Measurements from ENCODE around the gene EHBP1.

DNA sequence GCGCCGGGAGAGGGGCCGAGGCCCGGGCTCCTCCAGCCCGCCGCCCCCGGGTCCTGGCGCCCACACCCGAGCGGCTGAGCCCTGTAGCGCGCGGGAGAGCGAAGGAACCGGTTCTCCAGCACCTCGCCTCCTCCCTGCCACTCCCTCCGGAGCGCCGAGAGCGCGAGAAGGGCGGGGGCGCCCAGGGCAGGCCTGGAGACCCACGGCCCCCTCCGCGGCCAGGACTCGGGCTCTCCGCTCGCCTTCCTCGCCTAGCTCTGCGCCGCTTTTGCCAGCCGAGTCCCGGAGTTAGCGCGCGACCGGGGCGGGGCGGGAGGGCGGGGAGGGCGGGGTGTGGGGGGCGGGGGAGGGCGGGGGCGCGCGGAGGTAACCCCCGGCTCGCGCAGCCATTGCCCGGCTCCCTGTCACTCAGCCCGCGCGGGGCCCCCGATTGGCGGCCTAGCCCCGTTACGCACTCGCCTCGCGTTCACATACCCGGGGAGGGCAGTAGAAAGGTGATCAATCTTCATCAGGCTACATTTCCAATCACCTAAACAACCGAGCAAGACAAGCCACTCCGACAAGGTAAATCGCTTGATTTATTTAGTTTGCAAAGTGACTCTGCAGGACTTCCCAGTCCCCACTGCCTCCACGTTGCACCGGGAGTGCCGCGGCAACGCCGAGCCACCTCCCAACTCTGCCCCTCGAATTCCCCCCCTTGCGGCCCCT lies 345.0 kb downstream of the EHBP1 start, which contains the start of gene OTX1:
- TF ChIP-seq, protein P1, sequence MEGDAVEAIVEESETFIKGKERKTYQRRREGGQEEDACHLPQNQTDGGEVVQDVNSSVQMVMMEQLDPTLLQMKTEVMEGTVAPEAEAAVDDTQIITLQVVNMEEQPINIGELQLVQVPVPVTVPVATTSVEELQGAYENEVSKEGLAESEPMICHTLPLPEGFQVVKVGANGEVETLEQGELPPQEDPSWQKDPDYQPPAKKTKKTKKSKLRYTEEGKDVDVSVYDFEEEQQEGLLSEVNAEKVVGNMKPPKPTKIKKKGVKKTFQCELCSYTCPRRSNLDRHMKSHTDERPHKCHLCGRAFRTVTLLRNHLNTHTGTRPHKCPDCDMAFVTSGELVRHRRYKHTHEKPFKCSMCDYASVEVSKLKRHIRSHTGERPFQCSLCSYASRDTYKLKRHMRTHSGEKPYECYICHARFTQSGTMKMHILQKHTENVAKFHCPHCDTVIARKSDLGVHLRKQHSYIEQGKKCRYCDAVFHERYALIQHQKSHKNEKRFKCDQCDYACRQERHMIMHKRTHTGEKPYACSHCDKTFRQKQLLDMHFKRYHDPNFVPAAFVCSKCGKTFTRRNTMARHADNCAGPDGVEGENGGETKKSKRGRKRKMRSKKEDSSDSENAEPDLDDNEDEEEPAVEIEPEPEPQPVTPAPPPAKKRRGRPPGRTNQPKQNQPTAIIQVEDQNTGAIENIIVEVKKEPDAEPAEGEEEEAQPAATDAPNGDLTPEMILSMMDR (IDR thresholded peaks at IDR 0.05): no peak
- TF ChIP-seq POLR2A (IDR thresholded peaks at IDR 0.05): no peak

Measured in uterus (tissue), 2 donors.